Lower lobe of right lung (tissue), 2 donors: ENCODE data around the gene HSBP1L1. TPM values are rescaled to one million over a fixed set of nuclear protein-coding genes. Genes with fewer than 3 reads are reported as not detected.

Source experiments
- ATAC-seq, 2 donors: fragments of 200-7000 bp; cut with Tn5 transposase; one replicate each; pipeline ENCODE4 v1.9.1; 2020 to 2022; ENCODE audit warnings: mild to moderate bottlenecking in 2 of 2, moderate library complexity in 2 of 2
- DNase-seq: peaks from one replicate; pipeline ENCODE4 v3.0.0-alpha.2; 2020
- H3K27ac ChIP-seq: fragments of 200-600 bp; one replicate; pipeline ENCODE4 v1.8.0; 2022
- H3K27me3 ChIP-seq: fragments of 200-600 bp; one replicate; pipeline ENCODE4 v1.8.0; 2022; ENCODE audit warnings: low read depth
- H3K36me3 ChIP-seq: fragments of 200-600 bp; one replicate; pipeline ENCODE4 v1.8.0; 2022; ENCODE audit warnings: mild to moderate bottlenecking
- H3K4me1 ChIP-seq: fragments of 200-600 bp; one replicate; pipeline ENCODE4 v1.8.0; 2022
- H3K4me3 ChIP-seq: fragments of 200-600 bp; one replicate; pipeline ENCODE4 v1.8.0; 2022; ENCODE audit warnings: mild to moderate bottlenecking
- H3K9me3 ChIP-seq: fragments of 200-600 bp; one replicate; pipeline ENCODE4 v1.8.0; 2022
- intact Hi-C: fragments of 100-400 bp; cut with DNase I; formaldehyde crosslinking; loops from one replicate; pipeline ENCODE4 v1.11.0; 2022
- total RNA-seq: library from RNA; stranded (reverse); fragmentation: NEBNext Ultra II Directional; extraction: Animal tissue kit (Norgen Biotek cat#: 25700); gene quantifications from one replicate; pipeline ENCODE4 v1.2.1, GENCODE V29; 2021
- TF ChIP-seq, protein P1 (sequence below): fragments of 200-600 bp; IDR thresholded peaks from one replicate; pipeline ENCODE4 v1.8.0; 2022; ENCODE audit warnings: antibody characterized with exemption, mild to moderate bottlenecking
- donor health status: DM: no; HTN: yes; CAD: no; lungs with severe emphysema.

The HSBP1L1 gene
- total RNA-seq, 1 donor from 2014 or later: 46.6 TPM

- no peaks in the 10 kb centered on the region for H3K27me3 ChIP-seq
- no peak overlapping the region for H3K4me3 ChIP-seq
- intact Hi-C loops: no loop called here
- no peak overlapping the region for H3K27ac ChIP-seq
- DNase-seq (no peak), ATAC-seq (no peak)
- H3K9me3 ChIP-seq: no peaks in the 10 kb centered on the region
- peaks cover 79% of the 10 kb centered on the region for H3K36me3 ChIP-seq
- TF ChIP-seq, protein P1, sequence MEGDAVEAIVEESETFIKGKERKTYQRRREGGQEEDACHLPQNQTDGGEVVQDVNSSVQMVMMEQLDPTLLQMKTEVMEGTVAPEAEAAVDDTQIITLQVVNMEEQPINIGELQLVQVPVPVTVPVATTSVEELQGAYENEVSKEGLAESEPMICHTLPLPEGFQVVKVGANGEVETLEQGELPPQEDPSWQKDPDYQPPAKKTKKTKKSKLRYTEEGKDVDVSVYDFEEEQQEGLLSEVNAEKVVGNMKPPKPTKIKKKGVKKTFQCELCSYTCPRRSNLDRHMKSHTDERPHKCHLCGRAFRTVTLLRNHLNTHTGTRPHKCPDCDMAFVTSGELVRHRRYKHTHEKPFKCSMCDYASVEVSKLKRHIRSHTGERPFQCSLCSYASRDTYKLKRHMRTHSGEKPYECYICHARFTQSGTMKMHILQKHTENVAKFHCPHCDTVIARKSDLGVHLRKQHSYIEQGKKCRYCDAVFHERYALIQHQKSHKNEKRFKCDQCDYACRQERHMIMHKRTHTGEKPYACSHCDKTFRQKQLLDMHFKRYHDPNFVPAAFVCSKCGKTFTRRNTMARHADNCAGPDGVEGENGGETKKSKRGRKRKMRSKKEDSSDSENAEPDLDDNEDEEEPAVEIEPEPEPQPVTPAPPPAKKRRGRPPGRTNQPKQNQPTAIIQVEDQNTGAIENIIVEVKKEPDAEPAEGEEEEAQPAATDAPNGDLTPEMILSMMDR: no peak
- no peaks in the 10 kb centered on the region for H3K4me1 ChIP-seq
Measured at GRCh38 chr18:79975043-79975442, 10.6 kb downstream of the HSBP1L1 start.

- H3K27ac ChIP-seq: no peak overlapping the region
- no peaks in the 10 kb centered on the region for H3K27me3 ChIP-seq
- DNase-seq (no peak), ATAC-seq (no peak)
- H3K4me1 ChIP-seq: no peaks in the 10 kb centered on the region
- intact Hi-C loops: no loop called here
- peaks cover 68% of the 10 kb centered on the region for H3K36me3 ChIP-seq
- H3K9me3 ChIP-seq: no peaks in the 10 kb centered on the region
- no peak overlapping the region for H3K4me3 ChIP-seq
- TF ChIP-seq, protein P1: no peak
Measured at GRCh38 chr18:79975985-79976680, 11.7 kb downstream of the HSBP1L1 start.

DNA sequence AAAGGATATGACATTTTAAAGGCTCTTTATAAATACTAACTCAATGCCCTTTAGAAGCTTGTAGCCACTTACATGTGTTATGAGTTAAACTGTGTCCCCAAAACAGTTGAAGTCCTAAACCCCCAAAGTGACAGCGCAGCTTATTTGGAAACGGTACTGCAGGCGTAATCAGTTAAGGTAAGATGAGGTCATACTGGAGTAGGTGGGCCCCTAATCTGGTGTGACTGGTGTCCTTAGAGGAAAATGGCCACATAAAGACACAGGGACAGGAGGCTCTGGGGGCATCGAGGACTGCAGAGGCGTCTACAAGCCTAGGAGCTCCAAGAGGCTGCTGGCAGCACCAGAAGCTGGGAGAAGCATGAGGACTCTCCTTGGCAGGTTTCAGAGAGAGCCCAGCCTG, 15.4 kb downstream of the HSBP1L1 start:
- Histone ChIP-seq H3K4me3 (no peak overlapping the region), H3K9me3 (no peaks in the 10 kb centered on the region), H3K27ac (no peak overlapping the region), H3K36me3 (peaks cover 40% of the 10 kb centered on the region), H3K27me3 (no peaks in the 10 kb centered on the region), H3K4me1 (peaks cover 23% of the 10 kb centered on the region)
- intact Hi-C loops: no loop called here
- DNase-seq (no peak), ATAC-seq (no peak)
- TF ChIP-seq, protein P1: no peak

- intact Hi-C loops: no loop called here
- DNase-seq: no peak
Measured at GRCh38 chr18:79980585-79980984, 16.1 kb downstream of the HSBP1L1 start.

GRCh38 chr18:79982736-79983135, 18.3 kb downstream of the HSBP1L1 start:
- peak; percentile 11 to 22 for ATAC-seq
- peaks cover 48% of the 10 kb centered on the region for H3K4me1 ChIP-seq
- TF ChIP-seq, protein P1: no peak
- no peaks in the 10 kb centered on the region for H3K9me3 ChIP-seq
- H3K4me3 ChIP-seq: no peak overlapping the region
- peaks cover 26% of the 10 kb centered on the region for H3K36me3 ChIP-seq
- H3K27ac ChIP-seq: peak overlapping the region; percentile 54
- H3K27me3 ChIP-seq: no peaks in the 10 kb centered on the region
- intact Hi-C loops: no loop called here
- DNase-seq: no peak

More at GRCh38 chr18:79980585-79980984, 16.1 kb downstream of the HSBP1L1 start:
- no peaks in the 10 kb centered on the region for H3K27me3 ChIP-seq
- no peak for ATAC-seq
- H3K4me1 ChIP-seq: peaks cover 28% of the 10 kb centered on the region
- TF ChIP-seq, protein P1: no peak
- H3K36me3 ChIP-seq: peaks cover 40% of the 10 kb centered on the region
- H3K27ac ChIP-seq: no peak overlapping the region
- no peaks in the 10 kb centered on the region for H3K9me3 ChIP-seq
- no peak overlapping the region for H3K4me3 ChIP-seq
